WERI-Rb-1 (cell line): Measurements from ENCODE around the gene SRM.

Experiments used
- DNase-seq: peaks from one replicate; pipeline ENCODE4 v3.0.0-alpha.2; 2020
- H3K27ac ChIP-seq: fragments of 250-450 bp; sonication (Bioruptor Pico); 2 replicates; pipeline ENCODE4 v1.5.1; 2020; ENCODE audit warnings: mild to moderate bottlenecking, moderate library complexity
- H3K27me3 ChIP-seq: fragments of 250-450 bp; sonication (Bioruptor Pico); 2 replicates; pipeline ENCODE4 v1.5.1; 2021; ENCODE audit warnings: mild to moderate bottlenecking, low read depth, moderate library complexity; ENCODE audit not compliant: insufficient read depth, severe bottlenecking
- H3K36me3 ChIP-seq: fragments of 250-450 bp; sonication (Bioruptor Pico); 2 replicates; pipeline ENCODE4 v1.5.1; 2020; ENCODE audit warnings: mild to moderate bottlenecking, moderate library complexity
- H3K4me3 ChIP-seq: 2 replicates; pipeline ENCODE4 v1.5.1; 2011; ENCODE audit warnings: low read depth, mild to moderate bottlenecking, control low read depth, low read length
- H3K9me3 ChIP-seq: fragments of 250-450 bp; sonication (Bioruptor Pico); 2 replicates; pipeline ENCODE4 v1.5.1; 2021; ENCODE audit warnings: mild to moderate bottlenecking, moderate library complexity; ENCODE audit not compliant: severe bottlenecking
- TF ChIP-seq, protein P1 (sequence below): IDR thresholded peaks from 2 replicates; pipeline ENCODE4 v1.5.1; 2011; ENCODE audit warnings: low read depth, mild to moderate bottlenecking, control low read depth, inconsistent platforms, low read length

Gene SRM

DNA sequence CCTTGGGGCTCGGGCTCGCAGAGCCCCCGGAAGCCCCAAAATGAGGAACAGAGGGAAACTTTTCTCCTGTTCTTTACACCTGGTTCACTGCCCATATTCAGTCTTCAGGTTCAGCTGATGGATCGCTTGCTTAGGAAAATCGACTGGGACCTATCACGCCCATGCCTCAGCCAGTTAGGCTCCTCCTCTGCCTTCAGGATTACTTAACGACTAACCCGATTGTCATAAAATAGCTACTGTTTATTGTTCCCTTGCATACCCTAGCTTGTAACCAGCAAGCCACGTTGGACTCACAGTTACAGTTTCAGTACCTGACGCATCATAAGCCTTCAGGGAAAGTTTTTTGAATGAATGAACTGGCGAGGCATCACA is 46.7 kb downstream of the SRM start:
- no peak for DNase-seq
- Histone ChIP-seq H3K36me3 (peaks cover 57% of the 10 kb centered on the region), H3K27ac (peak overlapping the region; percentile 100), H3K27me3 (no peaks in the 10 kb centered on the region), H3K9me3 (no peaks in the 10 kb centered on the region), H3K4me3 (peak overlapping the region; percentile 89)
- TF ChIP-seq, protein P1, sequence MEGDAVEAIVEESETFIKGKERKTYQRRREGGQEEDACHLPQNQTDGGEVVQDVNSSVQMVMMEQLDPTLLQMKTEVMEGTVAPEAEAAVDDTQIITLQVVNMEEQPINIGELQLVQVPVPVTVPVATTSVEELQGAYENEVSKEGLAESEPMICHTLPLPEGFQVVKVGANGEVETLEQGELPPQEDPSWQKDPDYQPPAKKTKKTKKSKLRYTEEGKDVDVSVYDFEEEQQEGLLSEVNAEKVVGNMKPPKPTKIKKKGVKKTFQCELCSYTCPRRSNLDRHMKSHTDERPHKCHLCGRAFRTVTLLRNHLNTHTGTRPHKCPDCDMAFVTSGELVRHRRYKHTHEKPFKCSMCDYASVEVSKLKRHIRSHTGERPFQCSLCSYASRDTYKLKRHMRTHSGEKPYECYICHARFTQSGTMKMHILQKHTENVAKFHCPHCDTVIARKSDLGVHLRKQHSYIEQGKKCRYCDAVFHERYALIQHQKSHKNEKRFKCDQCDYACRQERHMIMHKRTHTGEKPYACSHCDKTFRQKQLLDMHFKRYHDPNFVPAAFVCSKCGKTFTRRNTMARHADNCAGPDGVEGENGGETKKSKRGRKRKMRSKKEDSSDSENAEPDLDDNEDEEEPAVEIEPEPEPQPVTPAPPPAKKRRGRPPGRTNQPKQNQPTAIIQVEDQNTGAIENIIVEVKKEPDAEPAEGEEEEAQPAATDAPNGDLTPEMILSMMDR: no peak

GRCh38 chr1:11012260-11013159 is 47.3 kb downstream of the SRM start, which contains the start of gene TARDBP:
Gene TARDBP, plus strand, starts transcription at chr1:11012654. Its CDS starts 1,074 bp downstream, at chr1:11013728.
- DNase-seq: peak; percentile 89
- TF ChIP-seq, protein P1: no peak
- Histone ChIP-seq H3K27me3 (no peaks in the 10 kb centered on the region), H3K4me3 (peak within 1 kb of the TSS; percentile 89), H3K27ac (peak within 1 kb of the TSS; percentile 100), H3K36me3 (peaks cover 51% of the 10 kb centered on the region), H3K9me3 (no peaks in the 10 kb centered on the region)
